ENCODE data around the gene ELP4.
A peak's percentile ranks its signal among the peaks of the same experiment; 100 is the strongest.

ELP4 gene

GRCh38 chr11:31802990-31803812, 293.6 kb downstream of the ELP4 start:
- no peak for DNase-seq

GRCh38 chr11:31803813-31804311, 294.3 kb downstream of the ELP4 start:
- no peak for DNase-seq

- no peak for DNase-seq
Measured at GRCh38 chr11:31804312-31805036, 294.9 kb downstream of the ELP4 start.

- no peak for DNase-seq
Measured at GRCh38 chr11:31805037-31805628, 295.6 kb downstream of the ELP4 start.

DNA sequence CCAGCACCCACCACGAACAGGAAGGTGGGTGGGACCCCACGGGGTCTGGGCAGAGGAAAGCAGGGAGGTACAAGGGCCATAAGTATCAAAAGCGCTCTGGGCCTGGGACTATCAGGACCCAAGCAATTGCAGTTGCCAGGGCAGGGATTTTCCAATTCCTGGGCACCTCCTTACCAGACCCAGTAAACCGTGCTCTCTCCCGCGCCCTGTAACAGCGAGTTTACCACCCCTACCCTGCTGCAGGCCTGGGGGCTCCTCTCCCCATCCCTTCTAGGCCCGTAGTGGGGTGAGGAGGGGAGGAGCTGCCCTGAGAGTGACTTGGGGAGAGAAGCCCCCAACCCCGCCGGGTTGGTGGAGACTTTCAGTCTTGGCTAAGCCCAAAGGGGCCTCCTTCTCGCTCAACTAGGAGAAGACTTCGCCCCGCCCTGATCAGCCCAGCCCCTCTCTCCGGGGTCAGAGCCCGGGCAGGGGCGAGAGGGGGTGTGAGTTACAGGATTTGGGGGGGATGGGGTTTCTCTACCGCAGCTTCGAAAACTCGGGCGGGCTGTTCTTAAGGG, 296.1 kb downstream of the ELP4 start:
- DNase-seq: no peak

DNA sequence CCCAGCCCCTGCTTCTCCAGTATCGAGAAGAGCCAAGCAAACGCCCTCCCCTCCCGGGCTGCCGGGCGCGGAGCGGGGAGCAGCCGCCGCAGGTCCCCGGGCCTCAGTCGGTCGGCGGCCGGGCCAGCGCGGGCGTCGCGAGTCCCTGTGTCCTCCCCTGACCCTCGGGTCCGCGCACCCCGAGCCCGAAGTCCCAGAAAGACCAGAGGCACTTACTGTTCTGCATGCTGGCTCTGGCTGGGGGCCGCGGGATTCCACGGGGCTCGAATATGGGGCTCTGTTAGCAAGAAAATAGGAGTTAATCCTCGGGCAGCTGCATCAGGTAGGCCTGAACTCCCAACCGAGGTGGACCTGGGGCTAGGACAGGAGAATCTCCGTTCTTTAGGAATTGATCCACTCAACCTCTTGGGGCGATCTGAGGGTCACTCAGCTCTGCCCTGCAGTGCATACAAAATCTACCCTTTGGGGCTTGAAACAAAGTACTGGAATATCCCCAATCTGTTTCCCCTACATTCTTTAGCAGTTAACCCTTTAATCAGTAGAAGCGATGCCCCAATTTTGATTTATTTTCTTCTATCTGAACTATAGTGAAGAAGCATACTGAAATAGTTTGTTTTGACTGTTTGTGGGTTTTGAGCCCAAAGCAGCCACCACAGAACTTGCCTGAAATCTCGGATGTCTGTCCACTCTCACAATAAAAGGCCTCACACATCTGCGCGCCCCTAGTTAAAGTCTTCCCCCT, 296.8 kb downstream of the ELP4 start:
- no peak for DNase-seq

DNA sequence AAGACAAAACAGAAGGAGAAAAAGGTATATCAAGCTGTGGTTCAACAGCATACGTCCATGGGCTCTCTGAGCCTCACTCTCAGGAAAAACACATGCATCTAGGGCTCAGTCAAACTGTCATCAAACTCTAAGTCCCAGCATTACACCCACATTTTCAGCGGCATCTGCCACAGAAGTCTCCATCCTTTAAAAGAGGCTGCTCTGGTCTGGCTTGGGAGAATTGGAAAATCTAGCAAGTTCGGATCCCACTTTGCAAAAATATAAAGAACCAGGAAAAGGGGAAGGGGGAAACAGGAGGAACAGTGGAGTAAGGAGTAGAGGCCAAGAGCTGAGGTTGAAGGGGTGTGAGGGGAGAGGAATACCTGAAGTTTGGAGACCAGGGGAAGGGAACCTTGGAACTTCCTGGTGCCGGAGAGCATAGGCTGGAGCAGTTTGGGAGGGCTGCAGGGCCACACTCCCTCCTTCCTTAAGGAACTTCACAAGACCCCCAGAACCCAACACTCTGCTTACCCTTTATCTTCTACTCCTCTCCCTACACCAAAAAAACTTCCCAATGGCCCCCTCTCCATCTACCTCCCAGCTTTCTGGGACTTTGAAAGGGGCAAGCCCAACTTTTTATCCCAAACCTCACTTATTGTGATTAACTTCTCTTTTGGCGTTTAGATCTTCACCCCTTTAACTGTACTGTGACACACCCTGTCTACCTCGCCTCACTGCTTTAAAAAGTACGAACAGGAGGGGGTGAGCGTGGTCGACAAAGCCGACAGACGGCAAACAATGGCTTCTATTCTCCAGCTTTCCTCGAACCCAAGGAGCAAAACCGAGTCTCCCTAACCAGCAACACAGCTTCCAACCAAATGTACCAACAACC, 297.6 kb downstream of the ELP4 start:
- DNase-seq: no peak

DNA sequence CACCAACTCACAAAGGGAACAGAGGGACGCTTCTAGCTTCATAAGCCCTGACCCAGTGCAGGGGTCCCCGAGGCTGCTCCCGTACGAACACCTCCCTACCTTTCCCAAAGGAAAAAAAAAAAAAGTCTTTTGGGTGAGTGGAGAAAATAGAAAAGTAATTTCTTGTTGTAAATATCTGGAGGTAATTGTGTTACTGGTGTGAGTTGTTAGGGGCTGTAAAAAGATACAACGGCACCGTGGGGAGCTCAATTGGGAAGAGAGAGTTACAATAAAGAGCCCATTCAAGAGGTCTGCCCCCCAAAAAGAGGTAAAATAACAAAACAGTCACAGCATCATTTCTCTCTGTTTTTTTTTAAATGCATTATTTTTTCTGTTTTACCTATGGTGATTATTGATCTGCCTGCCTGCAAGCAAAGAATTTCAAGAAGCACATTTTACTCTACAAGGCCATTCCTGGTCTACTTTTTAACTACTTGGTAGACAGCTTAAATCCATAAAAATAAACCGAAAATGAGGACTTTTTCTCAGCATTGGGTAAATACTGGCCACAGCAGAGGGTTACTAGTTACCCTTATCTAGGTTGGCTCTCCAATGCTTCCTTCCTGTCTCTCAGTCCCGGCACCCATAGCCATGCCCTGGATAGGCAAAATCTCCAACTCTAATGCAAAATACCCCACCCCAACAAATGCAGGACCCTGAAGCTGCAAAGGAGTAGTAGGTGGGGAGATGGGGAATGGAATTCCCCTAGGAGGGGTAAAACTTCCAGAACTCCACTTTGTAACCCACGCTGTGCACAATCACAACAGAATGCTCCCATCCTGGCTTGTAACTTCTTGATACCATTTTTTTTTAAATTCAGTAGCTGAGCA, 298.5 kb downstream of the ELP4 start:
- no peak for DNase-seq

DNA sequence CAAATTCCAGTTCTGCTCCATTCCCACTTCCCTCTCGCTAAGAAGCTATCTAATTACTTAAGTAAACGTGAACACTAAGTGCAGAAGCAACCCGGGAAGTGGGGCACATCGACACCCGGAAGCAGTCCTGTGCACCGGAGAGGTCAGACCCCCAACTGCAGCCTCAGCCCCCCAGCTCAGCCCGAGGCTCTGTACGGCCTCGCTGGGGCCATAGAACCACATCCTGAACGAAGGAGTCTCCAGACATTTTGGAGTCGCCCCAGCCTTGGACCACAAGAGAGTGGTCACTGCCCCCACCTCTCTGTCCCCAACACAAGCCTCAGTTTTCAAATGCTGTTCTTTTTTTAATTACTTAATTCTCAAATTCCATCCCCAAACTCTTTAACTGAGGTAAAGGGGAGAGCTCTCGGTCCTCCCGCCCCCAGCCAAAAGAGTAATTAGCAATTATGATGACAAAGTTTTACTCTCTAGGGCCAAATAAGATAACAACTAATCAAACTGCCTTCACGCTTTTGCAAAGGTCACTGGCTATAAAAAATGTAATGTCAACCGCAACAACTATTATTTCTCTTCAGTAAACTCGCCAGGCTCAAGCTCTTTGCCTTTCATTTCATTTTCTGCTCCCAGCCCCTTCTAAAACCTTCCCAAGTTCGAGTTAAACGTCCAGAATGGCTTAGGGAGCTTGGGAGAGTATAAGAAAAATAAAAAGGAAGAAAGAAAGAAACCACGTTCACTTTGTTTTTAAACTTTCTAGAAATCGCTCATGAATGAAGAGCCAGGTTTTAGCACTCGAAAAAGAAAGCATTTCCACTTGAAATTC, 299.4 kb downstream of the ELP4 start:
- peak; percentile 49 for DNase-seq

DNA sequence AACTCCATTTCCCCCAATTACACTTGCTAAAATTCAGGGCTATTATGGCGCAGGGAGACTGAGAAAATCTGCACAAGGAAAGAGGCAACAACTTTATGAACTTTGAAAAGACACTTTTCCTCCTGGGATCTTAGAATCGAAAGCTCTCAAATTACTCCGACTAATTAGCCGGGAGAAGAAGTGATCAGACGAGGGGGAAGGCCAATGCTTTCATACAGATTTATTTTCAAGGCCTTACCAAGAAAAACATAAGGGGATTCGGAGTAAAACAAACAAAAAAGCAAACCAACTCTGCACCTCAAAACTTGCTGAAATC, 299.9 kb downstream of the ELP4 start:
- DNase-seq: no peak

GRCh38 chr11:31809857-31810778, 300.6 kb downstream of the ELP4 start:
- DNase-seq: peak; percentile 70

- DNase-seq: peak; percentile 100
Measured at GRCh38 chr11:31810779-31811647, 301.4 kb downstream of the ELP4 start, which contains the start of gene PAX6. PAX6 (minus strand) TSS chr11:31811322; CDS start chr11:31806411, 4,911 bp downstream.

GRCh38 chr11:31812383-31813381, 303.1 kb downstream of the ELP4 start:
- DNase-seq: peak; percentile 54

- no peak for DNase-seq
Measured at GRCh38 chr11:31813391-31814175, 304.0 kb downstream of the ELP4 start.

GRCh38 chr11:31814176-31814868, 304.8 kb downstream of the ELP4 start:
- no peak for DNase-seq

All from NCI-H2171 (cell line).